Endothelial cell of umbilical vein (primary cell): ENCODE data around the gene FSIP1.

ENCODE experiments used
- CTCF ChIP-seq, 2 donors: IDR thresholded peaks; 1 replicate in 1 of 2; 2 replicates in 1 of 2; pipeline ENCODE4 v1.5.1; 2011; ENCODE audit warnings: low read length in 2 of 2, mild to moderate bottlenecking in 2 of 2, moderate library complexity in 2 of 2, control low read depth in 1 of 2, inconsistent platforms in 1 of 2, low read depth in 1 of 2; ENCODE audit not compliant: insufficient read depth in 1 of 2; ENCODE audit errors: extremely low read depth in 1 of 2
- EZH2 ChIP-seq: IDR thresholded peaks from 2 replicates; pipeline ENCODE4 v1.6.1; 2012; ENCODE audit warnings: borderline replicate concordance, low read depth, mild to moderate bottlenecking, moderate library complexity, low read length, inconsistent platforms; ENCODE audit not compliant: severe bottlenecking
- JUN ChIP-seq: IDR thresholded peaks from 2 replicates; pipeline ENCODE4 v1.6.1; 2011; ENCODE audit warnings: borderline replicate concordance, low read depth; ENCODE audit not compliant: insufficient read length, insufficient read depth
- POLR2A ChIP-seq: IDR thresholded peaks from 2 replicates; pipeline ENCODE4 v1.6.1; 2012; ENCODE audit warnings: low read depth, mild to moderate bottlenecking, control low read depth, low read length

- TF ChIP-seq EZH2 (no peak), CTCF (IDR thresholded peaks at IDR 0.05; ENCODE audit: extremely low read depth in 1 of 2, insufficient read depth in 1 of 2, low read depth in 1 of 2, low read length in 2 of 2) (no peak), POLR2A (no peak), JUN (no peak)
Measured at GRCh38 chr15:39704235-39704634, 78.4 kb downstream of the FSIP1 start.
